NCI-H2171 treated with DMSO at 0.1 percent for 48 hours (cell line): ENCODE results near the gene RASSF4.
A peak's percentile ranks its signal among the peaks of the same experiment; 100 is the strongest.

ENCODE experiments used
- DNase-seq: peaks from one replicate; lab custom pipeline; 2025; lab: John Stamatoyannopoulos, UW

The RASSF4 gene

GRCh38 chr10:44959247-44960087 is at the start of gene RASSF4:
TSS of gene RASSF4 (plus strand) at chr10:44959802. CDS start at chr10:44970203, 10,401 bp downstream.
- peak; percentile 72 for DNase-seq

GRCh38 chr10:44909910-44910309 is 49.7 kb upstream of the RASSF4 start:
- DNase-seq, result no peak

- no peak for DNase-seq
Observed at GRCh38 chr10:44910602-44911001, 49.0 kb upstream of the RASSF4 start.

GRCh38 chr10:44911081-44911540 is 48.5 kb upstream of the RASSF4 start, which contains the start of gene TMEM72:
TSS of gene TMEM72 (plus strand) at chr10:44911337. CDS start at chr10:44911513, 176 bp downstream.
- no peak for DNase-seq

GRCh38 chr10:44911951-44912350 is 47.7 kb upstream of the RASSF4 start:
- no peak for DNase-seq

GRCh38 chr10:44913350-44914081 is 46.1 kb upstream of the RASSF4 start:
- DNase-seq, result no peak

GRCh38 chr10:44914891-44915290 is 44.7 kb upstream of the RASSF4 start:
- DNase-seq, result no peak

GRCh38 chr10:44916429-44916828 is 43.2 kb upstream of the RASSF4 start:
- no peak for DNase-seq

GRCh38 chr10:44917848-44918247 is 41.8 kb upstream of the RASSF4 start:
- DNase-seq, result no peak

GRCh38 chr10:44920252-44920651 is 39.4 kb upstream of the RASSF4 start:
- no peak for DNase-seq

- no peak for DNase-seq
Observed at GRCh38 chr10:44921061-44921460, 38.5 kb upstream of the RASSF4 start.

GRCh38 chr10:44921506-44921905 is 38.1 kb upstream of the RASSF4 start:
- no peak for DNase-seq

- no peak for DNase-seq
Observed at GRCh38 chr10:44922021-44922420, 37.6 kb upstream of the RASSF4 start.

GRCh38 chr10:44922796-44923545 is 36.6 kb upstream of the RASSF4 start:
- DNase-seq, result no peak

- no peak for DNase-seq
Observed at GRCh38 chr10:44923611-44924010, 36.0 kb upstream of the RASSF4 start.

GRCh38 chr10:44924261-44925040 is 35.2 kb upstream of the RASSF4 start:
- DNase-seq, result no peak

GRCh38 chr10:44925224-44925623 is 34.4 kb upstream of the RASSF4 start:
- DNase-seq, result peak; percentile 9

- no peak for DNase-seq
Observed at GRCh38 chr10:44925811-44926750, 33.5 kb upstream of the RASSF4 start.

- no peak for DNase-seq
Observed at GRCh38 chr10:44926751-44927351, 32.8 kb upstream of the RASSF4 start.

GRCh38 chr10:44927352-44927751 is 32.2 kb upstream of the RASSF4 start:
- DNase-seq, result no peak
